Nephron progenitor cell (in vitro differentiated cells): ENCODE measurements around the gene CD101.

Experiments
- DNase-seq: peaks from one replicate; pipeline ENCODE4 v3.0.0; 2021
- H3K27ac Mint-ChIP-seq: 2 replicates; pipeline ENCODE4 v1.8.0; 2021; ENCODE audit warnings: mild to moderate bottlenecking, moderate library complexity, mixed read lengths
- H3K27me3 Mint-ChIP-seq: 2 replicates; pipeline ENCODE4 v1.8.0; 2021; ENCODE audit warnings: mild to moderate bottlenecking, low read depth, mixed read lengths; ENCODE audit not compliant: poor library complexity
- H3K36me3 Mint-ChIP-seq: 2 replicates; pipeline ENCODE4 v1.8.0; 2021; ENCODE audit warnings: low read depth, mixed read lengths
- H3K4me1 Mint-ChIP-seq: 2 replicates; pipeline ENCODE4 v1.8.0; 2021; ENCODE audit warnings: mixed read lengths
- H3K4me3 Mint-ChIP-seq: 2 replicates; pipeline ENCODE4 v1.8.0; 2021; ENCODE audit warnings: mild to moderate bottlenecking, moderate library complexity, mixed read lengths
- H3K9me3 Mint-ChIP-seq: 2 replicates; pipeline ENCODE4 v1.8.0; 2021; ENCODE audit warnings: mild to moderate bottlenecking, moderate library complexity, mixed read lengths
- TF ChIP-seq, protein P1 (sequence below): fragments of 200-600 bp; sonication (generic); IDR thresholded peaks from 2 replicates; pipeline ENCODE4 v1.5.0; 2021; ENCODE audit warnings: antibody characterized with exemption

CD101 gene

DNA sequence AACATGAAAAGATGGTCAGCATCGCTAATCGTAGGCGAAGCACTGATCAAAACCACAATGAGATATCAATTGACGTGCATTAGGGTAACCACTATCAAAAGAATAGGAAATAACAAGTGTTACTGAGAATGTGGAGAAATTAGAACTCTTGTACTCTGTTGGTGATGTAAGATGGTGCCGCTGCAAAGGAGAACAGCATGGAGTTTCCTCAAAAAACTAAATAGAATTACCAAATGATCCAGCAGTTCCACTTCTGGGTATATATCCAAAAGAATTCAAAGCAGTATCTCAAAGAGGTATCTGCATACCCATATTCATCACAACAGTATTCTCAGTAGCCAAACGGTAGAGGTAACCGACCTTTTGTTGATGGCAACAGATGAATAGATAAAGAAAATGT is 8.3 kb upstream of the CD101 start:
- H3K27ac Mint-ChIP-seq = no peak overlapping the region
- H3K27me3 Mint-ChIP-seq = peaks cover 3% of the 10 kb centered on the region
- H3K4me1 Mint-ChIP-seq = peaks cover 17% of the 10 kb centered on the region
- H3K9me3 Mint-ChIP-seq = peaks cover 19% of the 10 kb centered on the region
- no peak overlapping the region for H3K4me3 Mint-ChIP-seq
- TF ChIP-seq, protein P1, sequence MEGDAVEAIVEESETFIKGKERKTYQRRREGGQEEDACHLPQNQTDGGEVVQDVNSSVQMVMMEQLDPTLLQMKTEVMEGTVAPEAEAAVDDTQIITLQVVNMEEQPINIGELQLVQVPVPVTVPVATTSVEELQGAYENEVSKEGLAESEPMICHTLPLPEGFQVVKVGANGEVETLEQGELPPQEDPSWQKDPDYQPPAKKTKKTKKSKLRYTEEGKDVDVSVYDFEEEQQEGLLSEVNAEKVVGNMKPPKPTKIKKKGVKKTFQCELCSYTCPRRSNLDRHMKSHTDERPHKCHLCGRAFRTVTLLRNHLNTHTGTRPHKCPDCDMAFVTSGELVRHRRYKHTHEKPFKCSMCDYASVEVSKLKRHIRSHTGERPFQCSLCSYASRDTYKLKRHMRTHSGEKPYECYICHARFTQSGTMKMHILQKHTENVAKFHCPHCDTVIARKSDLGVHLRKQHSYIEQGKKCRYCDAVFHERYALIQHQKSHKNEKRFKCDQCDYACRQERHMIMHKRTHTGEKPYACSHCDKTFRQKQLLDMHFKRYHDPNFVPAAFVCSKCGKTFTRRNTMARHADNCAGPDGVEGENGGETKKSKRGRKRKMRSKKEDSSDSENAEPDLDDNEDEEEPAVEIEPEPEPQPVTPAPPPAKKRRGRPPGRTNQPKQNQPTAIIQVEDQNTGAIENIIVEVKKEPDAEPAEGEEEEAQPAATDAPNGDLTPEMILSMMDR = no peak
- H3K36me3 Mint-ChIP-seq = peaks cover 82% of the 10 kb centered on the region
- DNase-seq = no peak

DNA sequence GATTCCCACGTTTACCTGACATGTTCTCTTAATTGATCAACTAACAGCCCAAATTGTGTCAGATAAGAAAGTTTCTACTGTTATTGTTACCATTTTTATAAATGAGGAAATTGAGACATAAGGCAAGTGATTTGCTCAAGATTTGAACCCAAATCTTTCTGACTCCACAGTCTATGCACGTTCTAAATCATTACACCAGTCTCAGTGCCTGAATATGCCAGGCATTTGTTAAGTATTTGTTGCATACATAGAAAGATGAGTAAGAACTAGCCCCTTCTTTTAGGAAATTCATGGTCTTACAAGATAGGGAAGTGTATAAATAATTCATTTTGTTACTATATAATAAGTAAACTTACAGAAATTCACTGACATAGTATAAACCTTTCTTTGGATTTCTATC is 7.1 kb upstream of the CD101 start:
- Mint-ChIP-seq H3K27me3 (peaks cover 3% of the 10 kb centered on the region), H3K4me3 (no peak overlapping the region), H3K36me3 (peaks cover 78% of the 10 kb centered on the region), H3K27ac (no peak overlapping the region), H3K9me3 (peaks cover 19% of the 10 kb centered on the region), H3K4me1 (peaks cover 11% of the 10 kb centered on the region)
- TF ChIP-seq, protein P1 = no peak
- DNase-seq = no peak

DNA sequence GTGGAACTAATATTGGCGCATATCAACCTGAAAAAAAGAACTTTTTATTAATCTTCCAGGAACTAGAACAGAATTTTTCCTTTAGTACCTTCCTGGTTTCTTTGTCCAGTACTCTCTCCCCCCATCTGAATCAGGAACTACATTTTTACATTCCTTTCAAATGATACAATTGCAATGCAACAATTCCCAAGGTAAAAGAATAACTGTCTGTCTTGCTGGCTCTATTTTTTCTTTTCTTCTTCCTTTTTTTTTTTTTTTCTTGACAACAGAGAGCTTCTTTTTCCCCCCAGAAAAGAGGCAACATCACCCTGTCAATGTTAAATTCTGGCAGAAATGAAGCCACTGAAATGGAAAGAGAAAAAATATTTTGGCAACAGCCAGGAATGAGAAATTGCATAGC is 4.5 kb upstream of the CD101 start:
- no peaks in the 10 kb centered on the region for H3K27me3 Mint-ChIP-seq
- H3K9me3 Mint-ChIP-seq = peaks cover 11% of the 10 kb centered on the region
- TF ChIP-seq, protein P1 = no peak
- H3K4me1 Mint-ChIP-seq = peaks cover 6% of the 10 kb centered on the region
- peaks cover 57% of the 10 kb centered on the region for H3K36me3 Mint-ChIP-seq
- no peak overlapping the region for H3K27ac Mint-ChIP-seq
- DNase-seq = no peak
- no peak overlapping the region for H3K4me3 Mint-ChIP-seq

DNA sequence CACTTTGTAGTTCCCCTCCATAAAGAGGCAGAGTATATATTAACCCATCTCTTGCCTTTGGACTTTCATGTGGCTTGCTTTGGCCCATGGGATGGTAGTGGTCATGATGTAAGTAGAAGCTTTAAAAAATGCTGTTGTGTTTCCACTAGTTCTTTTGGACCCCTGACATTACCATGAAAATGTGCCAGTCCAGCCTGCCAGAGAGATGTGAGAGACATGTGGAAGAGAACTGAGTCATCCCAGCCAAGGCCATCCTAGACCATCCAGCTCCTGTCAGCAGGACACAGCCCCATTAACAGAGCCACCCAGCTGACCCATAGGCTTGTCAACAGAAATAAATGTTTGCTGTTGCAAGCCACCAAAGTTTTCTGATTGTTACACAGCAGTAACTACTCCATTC is 3.9 kb upstream of the CD101 start:
- Mint-ChIP-seq H3K9me3 (peaks cover 6% of the 10 kb centered on the region), H3K4me3 (no peak overlapping the region), H3K27me3 (no peaks in the 10 kb centered on the region), H3K36me3 (peaks cover 51% of the 10 kb centered on the region), H3K27ac (peak overlapping the region; percentile 80), H3K4me1 (peaks cover 10% of the 10 kb centered on the region)
- TF ChIP-seq, protein P1 = no peak
- DNase-seq = no peak

DNA sequence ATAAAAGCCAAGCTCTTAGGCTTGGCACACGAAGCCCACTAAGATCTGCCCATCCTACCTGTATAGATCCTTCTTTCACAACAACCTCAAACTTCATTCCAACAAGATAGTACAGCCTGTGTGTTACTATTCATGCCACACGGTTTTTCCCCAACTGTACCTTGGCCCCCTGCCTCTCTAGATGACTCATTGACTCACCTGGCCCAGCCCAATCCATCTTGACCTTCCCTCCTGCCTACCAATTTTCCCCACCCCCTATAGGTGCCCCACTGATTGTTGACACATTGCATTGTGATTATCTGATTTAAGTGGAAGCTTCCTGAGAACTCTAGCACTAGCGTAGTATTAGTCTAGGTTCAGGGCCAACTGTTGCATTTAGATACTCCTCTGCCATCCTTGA is 2.0 kb upstream of the CD101 start:
- Mint-ChIP-seq H3K4me3 (no peak overlapping the region), H3K27me3 (no peaks in the 10 kb centered on the region), H3K9me3 (no peaks in the 10 kb centered on the region), H3K36me3 (peaks cover 32% of the 10 kb centered on the region), H3K27ac (no peak overlapping the region), H3K4me1 (peaks cover 26% of the 10 kb centered on the region)
- TF ChIP-seq, protein P1 = no peak
- no peak for DNase-seq

DNA sequence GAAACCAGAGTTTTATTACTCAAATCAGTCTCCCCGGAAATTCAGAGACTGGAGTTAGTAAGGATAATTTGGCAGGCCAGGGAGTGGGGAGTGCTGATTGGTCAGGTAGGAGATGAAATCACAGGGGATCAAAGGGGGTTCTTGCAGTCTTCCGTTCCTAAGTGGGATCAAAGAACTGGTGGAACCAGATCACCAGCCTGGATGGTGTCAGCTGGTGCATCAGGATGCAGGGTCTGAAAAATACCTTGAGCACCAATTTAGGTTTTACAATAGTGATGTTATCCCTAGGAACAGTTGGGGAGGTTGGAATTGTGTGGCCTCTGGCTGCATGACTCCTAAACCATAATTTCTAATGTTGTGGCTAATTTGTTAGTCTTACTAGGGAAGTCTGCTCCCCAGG is 1.4 kb upstream of the CD101 start:
- H3K4me3 Mint-ChIP-seq = no peak overlapping the region
- H3K4me1 Mint-ChIP-seq = peaks cover 29% of the 10 kb centered on the region
- H3K27ac Mint-ChIP-seq = no peak overlapping the region
- peaks cover 27% of the 10 kb centered on the region for H3K36me3 Mint-ChIP-seq
- no peaks in the 10 kb centered on the region for H3K9me3 Mint-ChIP-seq
- DNase-seq = no peak
- TF ChIP-seq, protein P1 = no peak
- H3K27me3 Mint-ChIP-seq = no peaks in the 10 kb centered on the region
